Omental fat pad (tissue), 4 donors: ENCODE results near the gene GLP2R. TPM values are rescaled to one million over a fixed set of nuclear protein-coding genes. Genes with fewer than 3 reads are reported as not detected.

Experiments
- ATAC-seq: fragments of 150-250 bp; one replicate; pipeline ENCODE4 v1.9.1; 2016; ENCODE audit warnings: mild to moderate bottlenecking, moderate library complexity; ENCODE audit not compliant: low FRiP score
- DNase-seq: peaks from one replicate; pipeline ENCODE4 v3.0.0-alpha.2; 2019; ENCODE audit warnings: low spot score
- total RNA-seq, 4 donors: library from RNA; depleted of rRNA; stranded (reverse); fragments of >200 nt; gene quantifications; one replicate each; pipeline ENCODE4 v1.1.0, GENCODE V29; 2016
- TF ChIP-seq, protein P1 (sequence below), 3 donors: fragments of 450-650 bp; IDR thresholded peaks; one replicate each; pipeline ENCODE4 v1.5.1; 2016 to 2017; ENCODE audit warnings: antibody characterized with exemption in 3 of 3, mild to moderate bottlenecking in 3 of 3, moderate library complexity in 2 of 3

Gene GLP2R
- total RNA-seq, 4 donors from 2014 or later = 11.2 to 33.0 (median 21.3) TPM

DNA sequence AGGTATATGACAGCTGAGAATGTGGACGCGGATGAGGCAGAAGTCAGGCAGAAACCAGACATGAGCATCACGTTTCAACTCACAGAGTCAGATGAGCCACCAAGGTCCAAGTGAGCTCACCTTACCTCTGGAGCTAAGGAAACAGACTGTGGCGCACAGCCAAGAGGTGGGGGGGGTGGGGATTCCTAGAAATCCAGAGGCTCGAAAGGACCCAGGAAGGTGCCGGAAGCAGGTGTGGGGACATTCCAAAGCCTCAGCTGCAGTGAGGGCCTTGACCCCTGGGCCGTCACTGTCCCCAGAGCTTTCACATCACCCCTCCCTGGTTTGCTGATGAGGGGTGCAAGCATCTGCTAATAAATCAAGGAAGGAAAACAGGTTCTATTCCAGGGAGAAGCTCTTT is 108.6 kb downstream of the GLP2R start:
- TF ChIP-seq, protein P1, sequence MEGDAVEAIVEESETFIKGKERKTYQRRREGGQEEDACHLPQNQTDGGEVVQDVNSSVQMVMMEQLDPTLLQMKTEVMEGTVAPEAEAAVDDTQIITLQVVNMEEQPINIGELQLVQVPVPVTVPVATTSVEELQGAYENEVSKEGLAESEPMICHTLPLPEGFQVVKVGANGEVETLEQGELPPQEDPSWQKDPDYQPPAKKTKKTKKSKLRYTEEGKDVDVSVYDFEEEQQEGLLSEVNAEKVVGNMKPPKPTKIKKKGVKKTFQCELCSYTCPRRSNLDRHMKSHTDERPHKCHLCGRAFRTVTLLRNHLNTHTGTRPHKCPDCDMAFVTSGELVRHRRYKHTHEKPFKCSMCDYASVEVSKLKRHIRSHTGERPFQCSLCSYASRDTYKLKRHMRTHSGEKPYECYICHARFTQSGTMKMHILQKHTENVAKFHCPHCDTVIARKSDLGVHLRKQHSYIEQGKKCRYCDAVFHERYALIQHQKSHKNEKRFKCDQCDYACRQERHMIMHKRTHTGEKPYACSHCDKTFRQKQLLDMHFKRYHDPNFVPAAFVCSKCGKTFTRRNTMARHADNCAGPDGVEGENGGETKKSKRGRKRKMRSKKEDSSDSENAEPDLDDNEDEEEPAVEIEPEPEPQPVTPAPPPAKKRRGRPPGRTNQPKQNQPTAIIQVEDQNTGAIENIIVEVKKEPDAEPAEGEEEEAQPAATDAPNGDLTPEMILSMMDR (IDR thresholded peaks at IDR 0.05) = no peak
- ATAC-seq = no peak
- DNase-seq = no peak

DNA sequence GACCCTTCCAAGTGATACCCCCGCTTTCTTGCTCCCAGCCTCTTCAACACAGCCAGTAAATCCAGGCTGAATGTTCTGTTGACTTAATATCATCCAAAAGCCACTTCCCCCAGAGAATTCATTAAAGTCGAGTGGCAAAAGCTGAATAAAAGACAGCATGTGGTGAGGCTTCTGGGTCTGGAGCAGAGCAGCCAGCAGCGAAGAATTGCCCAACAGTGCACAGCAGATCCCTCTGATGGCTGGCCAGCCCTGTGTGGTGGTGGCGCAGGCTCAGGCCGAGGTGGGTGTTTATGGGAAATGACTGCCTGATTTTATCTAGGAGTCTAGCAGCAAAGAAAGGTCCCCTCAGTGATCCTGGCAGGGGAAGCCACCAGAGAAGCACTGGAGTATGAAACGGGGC is 109.7 kb downstream of the GLP2R start:
- no peak for ATAC-seq
- no peak for DNase-seq
- TF ChIP-seq, protein P1 (IDR thresholded peaks at IDR 0.05) = no peak

DNA sequence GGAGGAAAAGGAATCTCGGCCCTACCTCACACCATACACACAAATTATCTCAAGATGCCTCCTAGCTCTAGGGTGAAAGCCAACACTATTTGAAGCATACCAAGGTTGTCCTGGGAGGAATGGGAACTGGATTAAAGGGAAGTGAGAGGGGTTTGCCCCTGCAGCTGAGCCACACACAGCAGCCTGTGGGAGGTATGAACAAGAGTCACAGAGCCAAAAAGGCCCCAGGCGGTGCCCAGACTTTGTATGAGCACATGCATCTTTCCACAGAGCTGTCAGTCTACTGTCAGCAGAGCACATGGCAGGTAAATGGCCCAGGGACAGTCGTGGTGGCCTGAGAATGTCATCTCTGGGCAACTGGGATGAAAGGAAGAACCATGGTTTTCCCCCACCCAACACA is 110.4 kb downstream of the GLP2R start:
- ATAC-seq (no peak), DNase-seq (no peak)
- TF ChIP-seq, protein P1 (IDR thresholded peaks at IDR 0.05) = no peak

DNA sequence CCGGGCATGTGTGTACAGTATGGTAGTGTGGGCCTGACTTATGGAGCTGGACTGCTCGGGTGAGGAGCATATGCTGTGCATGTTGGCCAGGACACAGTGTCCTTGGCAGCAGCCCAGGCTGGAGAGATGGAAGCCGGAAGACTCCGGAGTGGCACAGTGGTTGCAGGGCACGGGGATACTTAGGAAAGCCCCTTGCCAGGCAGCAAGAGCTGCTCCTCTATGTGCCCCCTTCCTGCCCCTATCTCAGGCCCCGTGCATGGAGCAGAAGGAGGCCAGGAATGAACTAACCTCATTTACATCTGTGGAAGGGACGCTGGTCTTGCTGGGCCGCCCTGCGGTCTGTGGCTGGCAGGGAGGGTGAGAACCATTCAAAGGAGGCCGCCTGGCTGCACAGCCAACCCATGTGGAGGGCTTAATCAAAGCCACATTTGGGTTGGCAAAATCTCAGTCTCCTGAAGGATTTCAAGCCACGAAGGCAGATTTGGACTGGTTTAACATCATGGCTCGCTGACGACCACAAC is 111.6 kb downstream of the GLP2R start:
- DNase-seq = no peak
- peak; percentile 35 for ATAC-seq
- TF ChIP-seq, protein P1 (IDR thresholded peaks at IDR 0.05) = no peak

DNA sequence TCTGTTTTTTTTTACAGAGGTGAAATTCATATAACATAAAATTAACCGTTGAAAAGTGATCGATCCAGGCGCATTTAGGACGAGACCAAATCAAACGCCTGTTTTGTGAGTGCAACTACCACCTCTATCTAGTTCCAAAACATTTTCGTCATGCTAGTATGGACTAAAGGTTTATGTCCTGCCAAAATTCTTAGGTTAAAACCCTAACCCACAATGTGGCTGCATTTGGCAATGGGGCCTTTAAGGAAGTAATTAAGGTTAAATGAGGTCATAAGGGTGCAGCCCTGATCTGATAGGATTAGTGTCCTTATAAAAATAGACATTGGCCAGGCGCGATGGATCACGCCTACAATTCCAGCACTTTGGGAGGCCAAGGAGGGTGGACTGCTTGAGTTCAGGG is 112.2 kb downstream of the GLP2R start:
- DNase-seq = no peak
- TF ChIP-seq, protein P1 (IDR thresholded peaks at IDR 0.05) = no peak
- no peak for ATAC-seq

DNA sequence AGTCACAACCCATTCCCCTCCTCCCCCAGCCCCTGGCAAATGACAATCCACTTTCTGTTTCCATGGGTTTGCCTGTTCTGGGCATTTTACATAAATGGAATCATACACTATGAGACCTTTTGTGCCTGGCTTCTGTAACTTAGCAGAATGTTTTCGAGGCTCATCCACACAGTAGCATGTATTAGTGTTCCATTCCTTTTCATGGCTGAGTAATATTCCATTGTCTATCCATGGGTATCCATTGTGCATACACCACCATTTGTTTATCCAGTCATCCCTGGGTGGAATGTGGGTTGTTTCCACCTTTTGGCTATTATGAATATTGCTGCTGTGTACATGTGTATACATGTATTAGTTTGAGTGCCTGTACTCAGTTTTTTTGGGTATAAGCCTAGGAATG is 113.0 kb downstream of the GLP2R start:
- TF ChIP-seq, protein P1 (IDR thresholded peaks at IDR 0.05) = no peak
- DNase-seq = no peak
- no peak for ATAC-seq

DNA sequence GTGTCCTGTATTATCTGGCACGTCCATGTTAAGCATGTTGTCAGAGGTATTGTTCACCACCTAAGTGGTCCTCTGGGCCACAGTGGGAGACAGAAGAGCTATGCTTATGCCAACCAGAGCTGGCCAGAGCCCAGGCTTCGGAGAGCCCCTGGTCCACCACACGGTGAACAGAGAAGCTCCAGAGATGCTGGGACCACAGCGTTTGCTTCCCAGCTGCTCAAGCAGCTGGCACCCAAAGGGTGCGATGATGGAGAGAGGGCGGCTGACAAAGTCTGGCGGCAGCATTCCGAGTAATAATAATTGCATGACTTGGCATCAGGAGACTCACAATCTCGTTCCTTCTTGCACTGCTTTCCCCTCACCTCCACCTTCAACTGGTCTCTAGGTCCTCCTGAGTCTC is 115.1 kb downstream of the GLP2R start:
- ATAC-seq = no peak
- no peak for DNase-seq
- TF ChIP-seq, protein P1 (IDR thresholded peaks at IDR 0.05) = no peak
